HL-60 (cell line): ENCODE results near the gene SART1.

ENCODE experiments used
- DNase-seq, 2 experiments: peaks; one replicate each; pipeline ENCODE4 v3.0.0-alpha.2; 2010 to 2020; ENCODE audit warnings: low read depth in 1 of 2, low spot score in 1 of 2
- H3K27ac ChIP-seq: fragments of 250-450 bp; sonication (Bioruptor Pico); replicated peaks from 2 replicates; pipeline ENCODE4 v1.5.1; 2020; ENCODE audit warnings: mild to moderate bottlenecking, moderate library complexity
- H3K27me3 ChIP-seq: fragments of 250-450 bp; sonication (Bioruptor Pico); 2 replicates; pipeline ENCODE4 v1.5.1; 2021; ENCODE audit warnings: mild to moderate bottlenecking, moderate library complexity; ENCODE audit not compliant: insufficient read depth, poor library complexity, severe bottlenecking
- H3K4me3 ChIP-seq: replicated peaks from 2 replicates; pipeline ENCODE4 v1.5.1; 2011; ENCODE audit warnings: mild to moderate bottlenecking, control low read depth, low read length; ENCODE audit not compliant: insufficient read depth
- CTCF ChIP-seq: IDR thresholded peaks from one replicate; pipeline ENCODE4 v1.5.1; 2011; ENCODE audit warnings: low read length, control low read depth, inconsistent platforms; ENCODE audit not compliant: insufficient read depth
- GABPA ChIP-seq: IDR thresholded peaks from 2 replicates; pipeline ENCODE4 v1.6.1; 2012; ENCODE audit warnings: low read depth
- POLR2AphosphoS5 ChIP-seq: IDR thresholded peaks from 2 replicates; pipeline ENCODE4 v1.6.1; 2012; ENCODE audit warnings: low read depth
- REST ChIP-seq: IDR thresholded peaks from 2 replicates; pipeline ENCODE4 v1.6.1; 2012; ENCODE audit warnings: low read depth; ENCODE audit not compliant: insufficient replicate concordance
- SPI1 ChIP-seq: IDR thresholded peaks from 2 replicates; pipeline ENCODE4 v1.6.1; 2012; ENCODE audit warnings: low read depth, mild to moderate bottlenecking, borderline replicate concordance

Gene SART1

GRCh38 chr11:65992056-65992455 is 30.5 kb downstream of the SART1 start:
- no peak overlapping the region for H3K27ac ChIP-seq
- TF ChIP-seq REST (no peak), GABPA (no peak), CTCF (no peak), SPI1 (no peak), POLR2AphosphoS5 (no peak)
- DNase-seq = no peak
- H3K27me3 ChIP-seq = no peaks in the 10 kb centered on the region
- H3K4me3 ChIP-seq = no peak overlapping the region

- peak in 1 of 2 experiments; percentile 50 for DNase-seq
- TF ChIP-seq GABPA = no peak
- peak; percentile 37; the same call in 1 of the 2 replicates for TF ChIP-seq POLR2AphosphoS5
- TF ChIP-seq SPI1 = no peak
- TF ChIP-seq CTCF = no peak
Observed at GRCh38 chr11:65997286-65997685, 35.8 kb downstream of the SART1 start.

GRCh38 chr11:66001942-66002647 is 40.6 kb downstream of the SART1 start, which contains the start of the genes BANF1 and EIF1AD:
Gene BANF1 (plus strand): TSS chr11:66002503. CDS start chr11:66003251, 748 bp downstream.
Gene EIF1AD (minus strand): TSS chr11:66002157. CDS start chr11:66000389, 1,768 bp downstream.
- peak within 1 kb of the TSS; percentile 96 for H3K4me3 ChIP-seq
- H3K27ac ChIP-seq = peak within 1 kb of the TSS; percentile 97
- TF ChIP-seq SPI1 (peak; percentile 68), REST (peak; percentile 51), POLR2AphosphoS5 (peak; percentile 75; the same call in 1 of the 2 replicates), GABPA (peak; percentile 99), CTCF (no peak)
- H3K27me3 ChIP-seq = no peaks in the 10 kb centered on the region
- DNase-seq = peak; percentile 98 to 99

More at GRCh38 chr11:65997286-65997685, 35.8 kb downstream of the SART1 start:
- Histone ChIP-seq H3K27me3 (no peaks in the 10 kb centered on the region), H3K27ac (no peak overlapping the region), H3K4me3 (no peak overlapping the region)
